DMS79 treated with DMSO at 0.1 percent for 48 hours (cell line): Measurements from ENCODE around the gene GPR78.
"Not testable (repeated sequence)": the region's sequence is repeated elsewhere in the genome, so short reads cannot be mapped to it uniquely, and the experiment has no call there.

Experiments used
- DNase-seq: peaks from one replicate; lab custom pipeline; 2025; lab: John Stamatoyannopoulos, UW

GPR78 gene

GRCh38 chr4:8616831-8617230 is 36.6 kb downstream of the GPR78 start:
- DNase-seq: no peak

DNA sequence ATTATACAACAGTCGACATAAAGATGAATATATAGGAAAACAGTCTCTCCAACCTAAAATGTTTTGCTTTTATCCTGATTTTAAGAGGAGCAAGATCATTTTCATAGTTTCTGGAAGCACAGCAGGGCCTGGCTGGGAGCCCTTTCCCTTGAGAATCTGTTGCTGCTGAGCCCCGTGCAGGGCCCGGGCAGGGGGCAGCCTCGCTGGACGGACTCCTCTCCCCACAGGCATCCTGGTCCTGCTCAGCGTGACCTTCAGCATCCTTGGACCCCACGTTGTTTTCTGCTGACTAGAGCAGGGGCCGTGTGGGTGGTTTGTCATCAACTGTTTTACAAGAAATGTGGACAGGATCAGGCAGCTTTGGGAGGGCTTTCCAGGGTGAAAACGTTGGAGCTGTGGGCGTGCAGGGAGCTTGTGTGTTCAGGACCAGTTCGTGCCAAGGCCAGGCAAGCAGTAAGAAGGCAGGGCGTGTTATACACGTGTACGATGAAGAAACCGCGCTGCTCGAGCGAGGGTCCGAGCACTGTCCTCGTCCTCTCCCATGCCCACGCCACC is 37.4 kb downstream of the GPR78 start:
- no peak for DNase-seq

DNA sequence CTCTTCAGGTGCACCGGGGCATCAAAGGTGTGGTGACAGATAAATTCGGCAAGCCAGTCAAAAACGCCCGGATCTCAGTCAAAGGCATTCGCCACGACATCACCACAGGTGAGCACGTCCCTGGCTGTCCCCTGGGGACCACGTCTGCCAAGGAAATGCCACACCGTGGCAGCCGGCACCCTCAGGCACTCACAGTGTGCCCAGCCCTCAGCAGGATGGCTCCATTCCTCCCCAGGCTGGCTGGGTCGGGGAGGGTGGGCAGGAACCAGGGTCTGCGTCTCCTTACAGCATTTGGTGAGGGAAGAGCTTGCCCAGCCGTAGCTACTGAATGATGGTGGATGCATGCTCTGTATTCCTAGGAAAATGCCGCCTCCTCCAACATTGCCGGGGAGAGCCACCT is 38.2 kb downstream of the GPR78 start:
- DNase-seq: no peak

GRCh38 chr4:8618961-8619720 is 38.9 kb downstream of the GPR78 start:
- DNase-seq: no peak

GRCh38 chr4:8621135-8621534 is 40.9 kb downstream of the GPR78 start:
- not testable (repeated sequence) for DNase-seq

DNA sequence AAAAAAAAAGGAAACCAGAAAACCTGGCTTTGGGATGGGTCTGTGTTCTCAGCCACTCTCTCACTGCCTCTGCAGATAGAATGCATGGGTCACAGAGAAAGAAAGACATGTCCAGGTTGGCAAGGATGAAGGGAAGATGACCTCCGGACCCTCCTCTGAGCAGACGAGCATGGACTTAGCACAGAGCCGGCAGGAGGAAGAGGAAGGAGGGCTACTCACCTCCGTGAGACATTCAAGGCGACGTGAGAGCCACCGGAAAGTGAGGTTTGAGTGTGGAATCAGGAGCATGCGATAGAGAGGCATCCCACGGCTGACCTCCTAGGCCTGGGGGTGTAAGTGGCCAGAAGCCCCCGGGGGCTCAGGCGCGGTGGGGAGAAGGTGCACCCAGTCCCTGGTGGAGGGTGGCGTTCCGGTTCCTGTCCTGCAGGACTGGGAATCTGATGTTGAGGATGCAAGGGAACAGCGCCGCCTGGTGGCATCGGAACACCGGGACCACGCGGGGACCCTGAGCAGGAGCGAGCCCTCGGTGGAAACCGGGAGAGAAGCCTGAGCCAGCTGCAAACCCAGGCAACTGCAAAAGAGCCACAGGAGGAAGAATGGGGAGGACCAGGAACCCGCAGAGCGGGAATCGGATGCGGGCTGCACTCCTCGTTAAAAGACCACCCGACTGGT is 44.5 kb downstream of the GPR78 start:
- not testable (repeated sequence) for DNase-seq

DNA sequence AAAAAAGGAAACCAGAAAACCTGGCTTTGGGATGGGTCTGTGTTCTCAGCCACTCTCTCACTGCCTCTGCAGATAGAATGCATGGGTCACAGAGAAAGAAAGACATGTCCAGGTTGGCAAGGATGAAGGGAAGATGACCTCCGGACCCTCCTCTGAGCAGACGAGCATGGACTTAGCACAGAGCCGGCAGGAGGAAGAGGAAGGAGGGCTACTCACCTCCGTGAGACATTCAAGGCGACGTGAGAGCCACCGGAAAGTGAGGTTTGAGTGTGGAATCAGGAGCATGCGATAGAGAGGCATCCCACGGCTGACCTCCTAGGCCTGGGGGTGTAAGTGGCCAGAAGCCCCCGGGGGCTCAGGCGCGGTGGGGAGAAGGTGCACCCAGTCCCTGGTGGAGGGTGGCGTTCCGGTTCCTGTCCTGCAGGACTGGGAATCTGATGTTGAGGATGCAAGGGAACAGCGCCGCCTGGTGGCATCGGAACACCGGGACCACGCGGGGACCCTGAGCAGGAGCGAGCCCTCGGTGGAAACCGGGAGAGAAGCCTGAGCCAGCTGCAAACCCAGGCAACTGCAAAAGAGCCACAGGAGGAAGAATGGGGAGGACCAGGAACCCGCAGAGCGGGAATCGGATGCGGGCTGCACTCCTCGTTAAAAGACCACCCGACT is 50.2 kb downstream of the GPR78 start:
- DNase-seq: not testable (repeated sequence)

DNA sequence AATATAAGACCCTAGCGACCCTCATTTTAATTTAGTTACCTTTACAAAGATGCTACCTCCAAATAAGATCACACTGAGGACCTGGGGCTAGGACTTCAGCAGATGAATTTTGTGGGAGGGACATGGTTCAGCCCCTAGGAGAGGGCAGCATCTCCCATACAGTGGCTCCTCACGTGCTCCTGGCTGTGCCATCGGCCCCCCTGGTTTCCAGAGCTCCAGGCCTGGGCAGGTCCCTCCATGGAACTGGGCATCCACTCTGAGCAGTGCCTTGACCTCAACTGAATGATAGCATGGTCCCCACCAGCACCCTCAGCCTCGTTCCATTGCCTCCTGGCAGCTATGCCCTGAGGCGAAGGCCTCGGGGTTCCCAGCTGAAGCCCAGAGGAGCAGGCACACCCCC is 51.7 kb downstream of the GPR78 start:
- DNase-seq: not testable (repeated sequence)

DNA sequence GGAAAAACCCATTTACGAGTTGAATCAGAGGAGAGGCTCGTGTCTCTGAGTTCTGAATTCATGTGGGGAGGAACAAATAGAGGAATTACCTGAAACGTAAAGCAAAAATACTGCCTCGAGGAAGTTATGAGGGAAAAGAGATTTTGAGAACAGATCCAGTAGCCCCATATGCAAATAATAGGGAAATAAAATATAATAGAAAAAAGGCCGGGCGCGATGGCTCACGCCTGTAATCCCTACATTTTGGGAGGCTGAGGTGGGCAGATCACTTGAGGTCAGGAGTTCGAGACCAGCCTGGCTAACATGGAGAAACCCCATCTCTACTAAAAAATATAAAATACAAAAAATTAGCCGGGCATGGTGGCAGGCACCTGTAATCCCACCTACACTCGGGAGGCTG is 54.6 kb downstream of the GPR78 start:
- not testable (repeated sequence) for DNase-seq

DNA sequence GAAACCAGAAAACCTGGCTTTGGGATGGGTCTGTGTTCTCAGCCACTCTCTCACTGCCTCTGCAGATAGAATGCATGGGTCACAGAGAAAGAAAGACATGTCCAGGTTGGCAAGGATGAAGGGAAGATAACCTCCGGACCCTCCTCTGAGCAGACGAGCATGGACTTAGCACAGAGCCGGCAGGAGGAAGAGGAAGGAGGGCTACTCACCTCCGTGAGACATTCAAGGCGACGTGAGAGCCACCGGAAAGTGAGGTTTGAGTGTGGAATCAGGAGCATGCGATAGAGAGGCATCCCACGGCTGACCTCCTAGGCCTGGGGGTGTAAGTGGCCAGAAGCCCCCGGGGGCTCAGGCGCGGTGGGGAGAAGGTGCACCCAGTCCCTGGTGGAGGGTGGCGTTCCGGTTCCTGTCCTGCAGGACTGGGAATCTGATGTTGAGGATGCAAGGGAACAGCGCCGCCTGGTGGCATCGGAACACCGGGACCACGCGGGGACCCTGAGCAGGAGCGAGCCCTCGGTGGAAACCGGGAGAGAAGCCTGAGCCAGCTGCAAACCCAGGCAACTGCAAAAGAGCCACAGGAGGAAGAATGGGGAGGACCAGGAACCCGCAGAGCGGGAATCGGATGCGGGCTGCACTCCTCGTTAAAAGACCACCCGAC is 55.8 kb downstream of the GPR78 start:
- DNase-seq: not testable (repeated sequence)
